NT2/D1 (cell line): ENCODE measurements around the gene ARSK.

ENCODE experiments used
- DNase-seq: peaks from one replicate; pipeline ENCODE4 v3.0.0-alpha.2; 2011; ENCODE audit warnings: low read depth, low spot score
- H3K27me3 ChIP-seq: 2 replicates; pipeline ENCODE4 v1.6.0; 2011; ENCODE audit warnings: mild to moderate bottlenecking; ENCODE audit not compliant: insufficient read length, insufficient read depth
- H3K36me3 ChIP-seq: 2 replicates; pipeline ENCODE4 v1.6.1; 2011; ENCODE audit warnings: mild to moderate bottlenecking, low read length, mixed read lengths; ENCODE audit not compliant: insufficient read depth, insufficient read length
- H3K4me1 ChIP-seq: 2 replicates; pipeline ENCODE4 v1.5.1; 2011; ENCODE audit not compliant: insufficient read depth, insufficient read length
- H3K4me3 ChIP-seq: 2 replicates; pipeline ENCODE4 v1.5.1; 2011; ENCODE audit warnings: low read depth; ENCODE audit not compliant: insufficient read length
- H3K9ac ChIP-seq: 2 replicates; pipeline ENCODE4 v1.6.0; 2011; ENCODE audit warnings: low read depth; ENCODE audit not compliant: insufficient read length
- H3K9me3 ChIP-seq: 2 replicates; pipeline ENCODE4 v1.5.1; 2011; ENCODE audit warnings: mild to moderate bottlenecking, low read length; ENCODE audit not compliant: insufficient read depth
- SUZ12 ChIP-seq: IDR thresholded peaks from 2 replicates; pipeline ENCODE4 v1.6.1; 2011; ENCODE audit not compliant: insufficient read length, insufficient read depth; ENCODE audit errors: extremely low read depth
- YY1 ChIP-seq: IDR thresholded peaks from 2 replicates; pipeline ENCODE4 v1.6.1; 2011; ENCODE audit not compliant: insufficient read length, insufficient read depth
- ZNF274 ChIP-seq: IDR thresholded peaks from 2 replicates; pipeline ENCODE4 v1.6.1; 2011; ENCODE audit warnings: mild to moderate bottlenecking, low read depth, low read length

Gene ARSK

DNA sequence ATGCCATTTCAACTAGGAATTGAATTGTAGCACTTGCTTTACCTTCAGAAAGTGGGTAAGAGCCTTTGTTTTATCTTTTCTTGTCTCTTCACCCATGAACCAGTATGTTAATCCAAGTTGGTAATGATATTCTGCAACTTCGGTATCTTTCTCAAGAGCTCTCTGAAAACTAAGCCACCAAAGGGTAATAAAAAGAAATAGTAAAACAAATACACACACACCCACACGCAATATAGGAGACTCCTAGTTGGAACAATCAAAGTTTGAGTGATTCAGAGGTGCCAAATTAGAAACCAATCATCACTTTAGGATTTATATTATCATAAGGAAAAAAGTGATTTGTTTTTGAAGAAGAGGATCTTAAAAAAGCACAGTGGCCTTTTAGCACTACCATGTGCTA lies 30.5 kb upstream of the ARSK start:
- H3K9ac ChIP-seq: no peak overlapping the region
- H3K4me1 ChIP-seq: no peaks in the 10 kb centered on the region
- peaks cover 53% of the 10 kb centered on the region for H3K36me3 ChIP-seq
- no peaks in the 10 kb centered on the region for H3K9me3 ChIP-seq
- no peak for DNase-seq
- no peak overlapping the region for H3K4me3 ChIP-seq
- no peak for TF ChIP-seq ZNF274
- no peak for TF ChIP-seq SUZ12
- TF ChIP-seq YY1: no peak
- no peaks in the 10 kb centered on the region for H3K27me3 ChIP-seq

DNA sequence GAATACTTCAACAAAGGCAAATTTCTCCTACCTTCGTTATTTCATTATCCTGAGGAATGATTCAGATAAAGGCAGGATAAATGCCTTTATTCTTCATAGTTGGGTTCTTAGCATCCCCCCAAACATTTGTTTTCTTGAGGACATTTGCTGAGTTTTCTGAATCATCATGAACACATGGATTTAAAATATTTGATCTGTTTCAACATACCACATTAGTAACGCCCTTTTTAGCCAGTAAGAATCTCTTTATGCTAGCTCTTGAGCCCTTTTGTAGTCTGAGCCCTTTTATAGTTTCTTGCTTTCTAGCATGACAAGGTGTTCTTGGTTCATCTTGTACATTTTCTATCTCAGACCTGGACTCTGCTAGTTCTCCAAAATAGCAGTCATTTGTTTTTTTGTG lies 28.0 kb upstream of the ARSK start:
- no peaks in the 10 kb centered on the region for H3K27me3 ChIP-seq
- no peak for DNase-seq
- H3K36me3 ChIP-seq: peaks cover 48% of the 10 kb centered on the region
- H3K4me3 ChIP-seq: no peak overlapping the region
- no peaks in the 10 kb centered on the region for H3K4me1 ChIP-seq
- no peak overlapping the region for H3K9ac ChIP-seq
- no peaks in the 10 kb centered on the region for H3K9me3 ChIP-seq
- TF ChIP-seq YY1 (no peak), ZNF274 (no peak)

DNA sequence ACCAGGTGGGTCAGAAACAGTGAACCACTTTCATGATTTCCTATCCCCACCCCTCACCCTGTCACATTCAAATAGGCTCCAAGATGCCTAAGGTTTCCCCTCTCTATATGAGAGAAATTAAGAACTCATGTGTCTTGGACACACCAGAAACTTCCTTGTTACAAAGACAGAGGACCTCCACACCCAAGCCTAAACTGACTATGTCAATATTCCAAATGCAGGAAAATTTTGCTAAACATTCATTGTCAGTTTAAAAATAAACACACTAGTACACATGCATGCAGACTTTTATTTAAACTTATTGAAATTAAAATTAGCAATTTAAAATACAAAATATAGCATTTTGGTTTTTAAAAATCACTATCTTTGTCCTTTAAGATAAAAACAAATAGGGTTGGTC lies 26.3 kb upstream of the ARSK start:
- H3K4me3 ChIP-seq: no peak overlapping the region
- no peak for DNase-seq
- no peaks in the 10 kb centered on the region for H3K4me1 ChIP-seq
- H3K36me3 ChIP-seq: peaks cover 45% of the 10 kb centered on the region
- no peaks in the 10 kb centered on the region for H3K9me3 ChIP-seq
- H3K9ac ChIP-seq: no peak overlapping the region
- no peaks in the 10 kb centered on the region for H3K27me3 ChIP-seq
- TF ChIP-seq SUZ12 (no peak), YY1 (no peak), ZNF274 (no peak)

DNA sequence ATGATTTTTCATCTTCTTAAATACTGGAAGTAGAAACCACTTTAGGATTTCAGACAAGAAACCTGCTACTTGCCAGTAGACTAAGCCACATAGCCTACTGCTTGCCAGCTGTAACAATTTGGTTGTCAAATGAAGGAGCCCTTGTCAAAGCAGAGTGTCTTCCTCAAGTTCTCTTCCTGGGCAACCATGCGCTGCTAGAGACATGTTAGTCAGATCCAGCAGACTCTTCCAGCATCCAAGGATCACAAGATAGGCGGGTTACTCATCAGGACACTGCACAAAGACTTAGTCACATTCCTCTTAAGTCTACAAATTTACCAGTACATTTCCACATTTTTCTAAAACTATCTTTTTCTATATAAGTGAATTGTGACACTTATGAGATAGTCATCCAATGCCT lies 24.5 kb upstream of the ARSK start:
- no peak for DNase-seq
- Histone ChIP-seq H3K9ac (no peak overlapping the region), H3K27me3 (no peaks in the 10 kb centered on the region), H3K4me1 (no peaks in the 10 kb centered on the region), H3K4me3 (no peak overlapping the region), H3K9me3 (no peaks in the 10 kb centered on the region), H3K36me3 (peaks cover 37% of the 10 kb centered on the region)
- TF ChIP-seq SUZ12 (no peak), ZNF274 (no peak), YY1 (no peak)

DNA sequence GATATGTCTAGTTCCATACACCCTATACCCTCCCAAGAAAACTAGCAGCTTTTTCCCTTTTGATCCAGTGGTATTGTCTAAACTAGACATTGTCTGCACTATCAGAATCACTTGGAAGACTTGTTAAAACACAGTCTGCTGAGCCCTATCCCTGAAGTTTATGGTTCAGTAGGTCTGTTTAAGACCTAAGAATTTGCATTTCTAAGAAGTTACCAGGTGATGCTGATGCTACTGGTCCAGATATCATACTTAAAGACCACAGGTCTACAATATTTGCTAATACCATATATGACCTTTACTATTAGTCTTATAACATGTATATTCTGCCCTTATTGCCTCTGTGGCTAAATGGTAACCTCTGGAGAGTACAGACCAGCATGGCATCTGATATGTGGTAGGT lies 23.4 kb upstream of the ARSK start:
- peaks cover 33% of the 10 kb centered on the region for H3K36me3 ChIP-seq
- no peaks in the 10 kb centered on the region for H3K4me1 ChIP-seq
- no peak for DNase-seq
- no peak for TF ChIP-seq SUZ12
- TF ChIP-seq YY1: no peak
- TF ChIP-seq ZNF274: no peak
- no peaks in the 10 kb centered on the region for H3K9me3 ChIP-seq
- H3K4me3 ChIP-seq: no peak overlapping the region
- no peak overlapping the region for H3K9ac ChIP-seq
- no peaks in the 10 kb centered on the region for H3K27me3 ChIP-seq

DNA sequence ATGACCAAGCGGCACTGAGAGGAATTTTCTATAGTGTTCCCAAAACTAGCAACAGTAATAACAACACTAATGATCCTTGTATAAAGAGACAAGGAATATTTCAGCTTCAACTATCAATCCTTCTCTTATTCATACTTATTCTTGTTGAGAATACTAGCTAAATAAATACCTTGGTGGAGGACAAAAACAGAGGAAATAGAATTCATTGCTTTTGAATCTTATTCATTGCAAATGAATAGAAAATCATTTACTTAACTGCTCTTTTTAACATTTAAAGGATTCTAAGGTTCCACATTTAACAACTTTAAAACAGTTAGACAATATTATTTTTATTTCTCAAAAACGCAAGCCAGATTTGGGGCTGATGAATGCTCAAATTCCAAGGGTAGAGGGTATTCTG lies 22.5 kb upstream of the ARSK start:
- no peak for DNase-seq
- Histone ChIP-seq H3K4me3 (no peak overlapping the region), H3K4me1 (no peaks in the 10 kb centered on the region), H3K36me3 (peaks cover 30% of the 10 kb centered on the region), H3K9ac (no peak overlapping the region), H3K27me3 (no peaks in the 10 kb centered on the region), H3K9me3 (no peaks in the 10 kb centered on the region)
- TF ChIP-seq ZNF274 (no peak), YY1 (no peak), SUZ12 (no peak)

DNA sequence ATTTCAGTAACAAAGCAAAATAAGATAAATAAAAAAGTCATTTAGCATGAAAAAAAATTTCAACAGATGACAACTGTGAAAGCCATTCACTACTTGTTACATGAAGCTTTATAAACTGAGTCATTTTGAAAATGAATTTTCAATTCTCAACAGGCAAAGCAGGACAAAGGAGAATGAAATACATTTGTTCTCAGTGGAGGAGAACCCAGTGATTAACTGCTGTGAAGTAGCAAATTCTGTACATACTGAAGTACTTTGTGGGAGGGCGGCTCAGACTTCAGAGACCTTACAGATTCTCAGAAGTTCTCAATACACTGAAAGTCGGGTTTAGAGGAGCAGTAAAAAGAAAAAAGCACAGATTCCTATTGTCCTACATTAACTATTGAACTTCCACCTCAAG lies 21.8 kb upstream of the ARSK start:
- DNase-seq: no peak
- Histone ChIP-seq H3K4me1 (no peaks in the 10 kb centered on the region), H3K9ac (no peak overlapping the region), H3K9me3 (no peaks in the 10 kb centered on the region), H3K4me3 (no peak overlapping the region), H3K27me3 (no peaks in the 10 kb centered on the region), H3K36me3 (peaks cover 30% of the 10 kb centered on the region)
- TF ChIP-seq ZNF274 (no peak), SUZ12 (no peak), YY1 (no peak)

DNA sequence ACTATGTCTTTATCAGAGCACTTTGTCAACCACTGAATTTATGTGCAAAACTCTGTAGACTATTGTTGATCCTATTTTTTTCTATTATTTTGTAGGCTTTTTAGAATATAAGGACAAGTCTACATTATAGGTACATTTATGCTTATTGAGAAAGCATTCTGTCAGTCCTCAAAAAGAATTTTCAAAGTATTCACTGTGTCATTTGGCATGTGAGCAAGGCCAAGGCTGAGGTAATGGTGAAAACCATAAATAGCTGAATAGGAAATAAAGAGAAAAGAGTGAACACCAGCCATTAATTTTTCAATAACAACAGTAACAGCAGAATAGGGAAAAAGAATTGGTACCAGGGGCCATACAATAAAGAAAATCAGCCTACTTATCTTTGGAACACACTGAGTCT lies 21.1 kb upstream of the ARSK start:
- TF ChIP-seq SUZ12 (no peak), YY1 (no peak), ZNF274 (no peak)
- Histone ChIP-seq H3K9me3 (no peaks in the 10 kb centered on the region), H3K9ac (no peak overlapping the region), H3K4me3 (no peak overlapping the region), H3K27me3 (no peaks in the 10 kb centered on the region), H3K36me3 (peaks cover 30% of the 10 kb centered on the region), H3K4me1 (no peaks in the 10 kb centered on the region)
- DNase-seq: no peak
